GM19372 (cell line): ENCODE results near the gene BCL6B.
"Not testable (repeated sequence)": the region's sequence is repeated elsewhere in the genome, so short reads cannot be mapped to it uniquely, and the experiment has no call there.

ENCODE experiments used
- ATAC-seq: cut with Tn5 transposase; IDR thresholded peaks from one replicate; pipeline ENCODE4 v1.9.1; 2021; ENCODE audit warnings: mild to moderate bottlenecking, low read depth, moderate library complexity; ENCODE audit not compliant: unreplicated experiment

BCL6B gene, protein sequence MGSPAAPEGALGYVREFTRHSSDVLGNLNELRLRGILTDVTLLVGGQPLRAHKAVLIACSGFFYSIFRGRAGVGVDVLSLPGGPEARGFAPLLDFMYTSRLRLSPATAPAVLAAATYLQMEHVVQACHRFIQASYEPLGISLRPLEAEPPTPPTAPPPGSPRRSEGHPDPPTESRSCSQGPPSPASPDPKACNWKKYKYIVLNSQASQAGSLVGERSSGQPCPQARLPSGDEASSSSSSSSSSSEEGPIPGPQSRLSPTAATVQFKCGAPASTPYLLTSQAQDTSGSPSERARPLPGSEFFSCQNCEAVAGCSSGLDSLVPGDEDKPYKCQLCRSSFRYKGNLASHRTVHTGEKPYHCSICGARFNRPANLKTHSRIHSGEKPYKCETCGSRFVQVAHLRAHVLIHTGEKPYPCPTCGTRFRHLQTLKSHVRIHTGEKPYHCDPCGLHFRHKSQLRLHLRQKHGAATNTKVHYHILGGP

DNA sequence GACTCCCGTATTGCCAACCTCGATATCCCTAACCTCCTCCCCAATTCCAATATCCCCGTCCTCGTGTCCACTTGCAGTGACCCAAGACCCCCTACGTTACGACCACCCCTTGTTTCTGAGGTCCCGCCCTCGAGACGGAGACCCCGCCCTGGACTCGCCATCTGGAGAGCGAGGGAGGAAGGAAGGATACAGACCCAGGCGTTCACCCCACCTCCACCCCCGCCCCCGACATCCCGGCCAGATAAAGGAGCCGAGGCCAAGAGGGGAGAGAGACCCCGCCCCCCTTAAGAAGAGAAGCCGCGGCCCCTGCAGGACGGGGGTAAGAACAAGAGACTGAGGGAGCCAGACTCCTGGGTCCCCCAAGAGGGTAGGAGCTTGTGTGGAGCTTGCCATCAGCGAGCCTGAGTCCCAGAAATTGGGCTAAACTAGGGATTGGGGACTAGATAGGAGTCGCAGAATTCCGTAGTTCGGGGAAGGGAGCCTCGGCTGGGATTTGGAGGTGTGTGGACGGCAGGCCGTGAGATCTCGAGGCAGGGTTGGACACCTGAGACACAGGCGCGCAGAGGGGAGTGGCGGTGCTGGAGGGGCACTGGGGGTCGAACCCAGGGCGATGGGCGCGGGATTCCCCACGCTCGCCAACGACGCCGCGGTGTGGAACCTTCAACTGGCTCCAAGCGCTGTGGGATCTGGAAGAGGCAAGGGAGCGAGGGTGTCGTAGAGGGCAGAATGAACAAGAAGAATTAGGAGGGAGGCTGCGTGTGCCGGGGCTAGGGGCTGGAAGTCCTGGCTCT, at the start of gene BCL6B:
TSS of gene BCL6B (plus strand) at position 270 of the 791 bp plus-strand sequence. CDS start 622 bp downstream, outside the sequence.
- no peak for ATAC-seq

DNA sequence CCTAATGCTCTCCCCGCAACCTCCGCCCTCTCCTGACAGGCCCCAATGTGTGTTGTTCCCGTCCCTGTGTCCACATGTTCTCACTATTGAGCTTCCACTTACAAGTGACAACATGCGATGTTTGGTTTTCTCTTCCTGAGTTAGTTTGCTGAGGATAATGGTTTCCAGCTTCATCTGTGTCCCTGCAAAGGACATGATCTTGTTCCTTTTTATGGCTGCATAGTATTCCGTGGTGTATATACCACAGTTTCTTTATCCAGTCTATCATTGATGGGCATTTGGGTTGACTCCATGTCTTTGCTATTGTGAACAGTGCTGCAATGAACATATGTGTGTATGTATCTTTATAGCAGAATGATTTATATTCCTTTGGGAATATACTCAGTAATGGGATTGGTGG, 43.4 kb upstream of the BCL6B start:
- ATAC-seq = not testable (repeated sequence)

DNA sequence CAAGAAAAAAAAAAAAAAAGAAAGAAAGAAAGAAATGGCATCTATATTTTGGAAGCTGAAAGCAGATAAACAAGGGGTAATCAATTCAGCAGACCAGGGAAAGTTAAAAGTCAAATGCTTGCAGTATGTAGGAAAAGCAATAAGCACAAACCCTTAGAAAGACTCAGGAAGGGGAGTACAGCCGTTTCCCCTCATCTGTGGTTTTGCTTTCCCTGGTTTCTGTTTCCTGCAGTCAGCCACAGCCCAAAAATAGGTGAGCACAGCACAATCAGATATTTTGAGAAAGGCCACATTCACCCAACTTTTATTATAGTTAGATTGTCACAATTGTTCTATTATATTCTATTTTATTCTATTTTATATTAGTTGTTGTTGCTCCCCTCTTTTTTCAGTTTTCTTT, 41.4 kb upstream of the BCL6B start:
- ATAC-seq = no peak

DNA sequence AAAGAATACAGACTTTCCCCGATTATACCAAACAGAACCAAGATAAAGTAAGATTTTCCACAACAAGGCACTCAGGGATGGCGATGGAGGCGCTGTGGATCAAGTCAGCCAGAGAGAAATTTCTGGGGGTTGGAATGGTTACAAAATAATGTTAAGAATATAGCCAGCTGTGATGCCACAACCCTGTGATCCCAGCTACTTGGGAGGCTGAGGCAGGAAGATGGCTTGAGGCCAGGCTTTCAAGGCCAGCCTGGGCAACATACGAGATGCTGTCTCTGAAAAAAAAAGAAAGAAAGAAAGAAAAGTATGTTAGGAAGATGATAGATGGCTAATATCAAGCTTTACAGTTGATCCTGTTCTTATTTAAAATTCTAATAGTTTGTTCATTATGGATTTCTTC, 37.6 kb upstream of the BCL6B start:
- ATAC-seq = no peak

DNA sequence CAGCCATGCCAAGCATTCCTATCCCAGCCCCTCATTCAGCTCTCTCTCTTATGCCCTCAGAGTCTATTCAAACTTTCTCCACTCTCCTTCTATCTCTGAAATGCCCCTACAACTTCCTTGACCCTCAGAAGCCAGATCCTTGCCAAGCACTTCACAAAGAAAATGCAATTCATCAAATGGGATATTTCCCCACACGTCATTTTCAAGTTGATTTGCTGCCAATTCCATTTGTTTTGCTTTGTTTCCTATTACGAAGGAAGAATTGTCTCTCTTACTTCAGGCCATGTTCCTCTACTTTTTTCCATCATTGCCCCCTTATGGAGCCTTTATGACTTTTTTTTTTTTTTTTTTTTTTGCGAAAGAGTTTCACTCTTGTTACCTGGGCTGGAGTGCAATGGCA, 36.2 kb upstream of the BCL6B start:
- ATAC-seq = no peak

DNA sequence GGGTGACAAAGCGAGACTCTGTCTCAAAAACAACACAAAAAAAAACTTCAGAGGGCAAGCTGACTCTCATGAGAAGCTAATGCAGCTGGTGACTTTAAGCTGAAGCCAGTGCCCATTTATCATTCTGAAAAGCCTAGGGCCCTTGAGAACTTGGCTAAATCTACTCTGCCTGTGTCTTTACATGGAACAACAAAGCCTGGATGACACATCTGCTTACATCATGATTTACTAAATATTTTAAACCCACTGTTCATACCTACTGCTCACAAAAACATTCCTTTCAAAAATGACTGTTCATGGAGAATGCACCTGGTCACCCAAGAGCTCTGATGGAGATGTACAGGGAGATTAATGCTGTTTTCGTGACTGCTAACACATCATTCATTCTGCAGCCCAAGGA, 33.1 kb upstream of the BCL6B start:
- no peak for ATAC-seq

DNA sequence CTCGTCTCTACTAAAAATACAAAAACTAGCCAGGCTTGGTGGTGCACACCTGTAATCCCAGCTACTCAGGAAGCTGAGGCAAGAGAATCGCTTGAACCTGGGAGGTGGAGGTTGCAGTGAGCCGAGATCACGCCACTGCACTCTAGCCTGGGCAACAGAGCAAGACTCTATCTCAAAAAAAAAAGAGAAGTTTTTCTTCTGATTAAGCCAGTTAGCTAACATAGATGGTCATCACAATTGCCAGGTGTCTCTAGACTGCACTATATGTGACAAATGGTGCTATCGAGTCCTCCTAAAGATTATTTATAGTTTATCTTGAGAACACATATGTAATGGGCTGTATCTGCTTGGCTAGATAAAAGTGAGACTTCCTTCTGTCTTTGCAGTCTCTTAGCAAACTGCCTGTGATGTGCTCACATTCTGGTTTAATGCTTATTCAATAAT, 29.2 kb upstream of the BCL6B start:
- not testable (repeated sequence) for ATAC-seq

DNA sequence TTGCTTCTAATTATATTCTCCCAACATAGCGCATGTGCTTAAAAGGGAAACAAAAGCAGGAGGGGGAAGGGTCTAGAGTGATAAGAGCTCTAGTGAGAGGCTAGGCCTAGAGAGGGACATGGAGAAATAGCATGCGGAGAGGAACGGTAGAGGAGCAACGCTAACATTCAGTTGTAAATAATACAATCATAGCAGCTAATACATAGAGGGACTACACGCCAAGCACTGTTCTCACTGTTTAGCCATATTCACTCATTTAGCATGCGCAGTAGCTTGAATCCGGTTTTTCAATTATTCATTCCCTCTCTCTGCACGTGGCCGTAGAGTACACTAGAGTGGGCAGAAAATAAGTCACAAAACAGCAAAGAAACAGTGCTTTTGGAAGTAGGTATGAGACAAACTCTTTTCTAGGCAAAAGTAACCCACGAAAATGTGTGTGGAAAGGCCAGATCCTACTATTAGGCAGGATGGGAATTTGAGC, 28.7 kb upstream of the BCL6B start:
- ATAC-seq = no peak

DNA sequence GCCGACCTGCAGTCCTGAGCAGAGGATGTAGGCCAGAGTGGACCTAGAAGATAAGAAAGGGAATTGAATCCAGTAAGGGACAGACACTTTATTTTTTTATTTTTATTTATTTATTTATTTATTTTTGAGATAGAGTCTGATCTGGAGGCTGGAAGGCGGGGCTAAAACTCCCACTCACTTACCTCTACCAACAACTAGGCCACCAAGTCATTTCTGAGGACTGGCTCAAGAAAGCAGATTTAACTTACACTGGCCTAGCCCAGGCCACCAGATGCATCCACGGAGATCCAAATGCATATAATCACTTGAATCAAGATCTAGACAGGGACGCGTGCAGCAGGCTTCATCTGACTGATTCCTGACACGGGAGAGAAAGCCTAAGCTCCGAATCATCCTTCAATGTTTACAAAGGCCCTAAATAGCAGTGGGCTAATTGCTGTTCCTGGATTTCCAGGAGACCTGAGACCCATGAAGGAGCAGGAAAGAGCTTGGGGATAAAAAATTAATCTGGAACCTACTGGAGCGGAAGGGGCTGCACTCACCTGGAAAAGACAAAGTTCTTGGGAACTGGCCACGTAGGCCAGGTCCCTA, 28.1 kb upstream of the BCL6B start:
- ATAC-seq = no peak

DNA sequence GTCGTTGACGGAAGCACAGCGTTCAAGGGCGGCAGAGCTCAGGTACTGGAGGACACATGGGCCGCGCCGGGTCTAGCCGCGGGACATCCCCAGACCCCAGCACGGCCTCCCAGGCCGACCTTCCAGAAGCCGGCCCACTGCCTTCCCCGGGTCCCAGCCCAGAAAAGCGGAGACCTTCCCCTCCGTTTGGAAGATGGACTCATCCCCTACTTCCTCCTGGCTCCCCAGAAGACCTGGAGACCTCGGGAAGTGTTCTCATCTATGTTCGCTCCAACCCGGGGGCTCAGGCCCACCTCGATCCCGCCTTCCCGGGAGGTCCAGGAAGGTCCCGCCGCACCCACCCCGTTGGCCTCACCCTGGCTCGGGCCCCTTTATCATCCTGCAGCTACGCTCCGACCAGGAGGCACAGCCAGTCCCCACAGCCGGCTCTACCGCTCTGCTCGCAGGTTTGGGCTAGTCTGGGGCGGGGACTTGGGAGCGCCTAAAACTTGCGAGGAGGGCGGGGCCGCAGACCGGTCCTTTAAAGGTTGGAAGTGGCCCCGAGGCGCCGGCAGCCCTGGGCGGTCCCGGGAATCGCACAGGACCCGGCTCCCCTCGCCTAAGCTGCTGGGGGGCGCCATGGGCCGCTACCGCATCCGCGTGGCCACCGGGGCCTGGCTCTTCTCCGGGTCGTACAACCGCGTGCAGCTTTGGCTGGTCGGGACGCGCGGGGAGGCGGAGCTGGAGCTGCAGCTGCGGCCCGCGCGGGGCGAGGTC, 27.2 kb upstream of the BCL6B start, which contains the start of gene ALOX12:
TSS of gene ALOX12 (plus strand) at position 550 of the 756 bp plus-strand sequence. CDS start at position 619, 69 bp downstream.
- ATAC-seq = no peak

DNA sequence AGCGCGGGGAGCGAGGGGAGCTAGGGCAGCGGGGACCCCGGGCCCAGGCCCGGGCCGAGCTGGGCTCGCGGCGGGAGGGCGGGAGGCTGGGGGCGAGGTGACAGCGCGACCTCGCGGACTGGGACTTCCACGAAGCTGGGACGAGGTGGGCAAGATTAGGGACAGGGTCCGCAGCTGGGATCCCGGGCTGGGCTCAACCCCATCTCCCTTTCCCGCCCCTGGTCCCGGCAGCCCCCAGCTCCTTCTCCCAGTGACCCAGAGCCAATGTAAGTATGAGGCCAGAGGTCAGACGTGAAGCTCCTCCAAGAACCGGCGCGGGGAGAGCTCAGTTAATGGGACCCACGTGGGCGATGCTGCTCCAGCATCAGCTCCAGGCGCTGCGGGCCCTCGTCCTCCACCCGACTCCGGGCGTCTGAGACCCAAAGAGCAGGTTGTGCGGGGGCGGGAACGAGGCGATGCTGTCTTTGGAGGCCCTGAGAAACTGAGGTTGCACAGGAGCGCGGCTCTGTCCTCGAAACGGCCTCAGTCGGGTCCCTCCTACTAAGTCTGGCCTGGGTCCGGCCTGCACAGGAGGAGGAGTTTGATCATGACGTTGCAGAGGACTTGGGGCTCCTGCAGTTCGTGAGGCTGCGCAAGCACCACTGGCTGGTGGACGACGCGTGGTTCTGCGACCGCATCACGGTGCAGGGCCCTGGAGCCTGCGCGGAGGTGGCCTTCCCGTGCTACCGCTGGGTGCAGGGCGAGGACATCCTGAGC, 26.4 kb upstream of the BCL6B start:
- no peak for ATAC-seq

DNA sequence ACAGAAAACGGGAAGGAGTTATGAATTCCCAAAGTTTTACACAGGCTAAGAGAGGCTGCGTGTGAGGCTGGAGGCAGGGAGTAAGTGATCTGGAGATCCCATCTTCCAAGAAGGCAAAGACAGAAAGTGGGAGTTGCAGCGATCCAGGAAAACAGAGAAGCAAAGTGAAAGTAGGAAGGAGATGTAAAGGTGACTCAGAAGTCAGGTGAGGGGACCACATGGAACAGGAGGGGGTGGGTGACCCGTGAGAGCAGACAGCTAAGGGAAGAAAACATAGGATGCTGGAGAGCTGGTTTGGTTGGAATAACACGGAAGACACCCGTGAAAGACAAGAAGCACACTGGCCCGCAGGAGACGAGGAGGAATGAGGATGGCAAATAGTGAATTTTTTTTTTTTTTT, 25.7 kb upstream of the BCL6B start:
- ATAC-seq = no peak

DNA sequence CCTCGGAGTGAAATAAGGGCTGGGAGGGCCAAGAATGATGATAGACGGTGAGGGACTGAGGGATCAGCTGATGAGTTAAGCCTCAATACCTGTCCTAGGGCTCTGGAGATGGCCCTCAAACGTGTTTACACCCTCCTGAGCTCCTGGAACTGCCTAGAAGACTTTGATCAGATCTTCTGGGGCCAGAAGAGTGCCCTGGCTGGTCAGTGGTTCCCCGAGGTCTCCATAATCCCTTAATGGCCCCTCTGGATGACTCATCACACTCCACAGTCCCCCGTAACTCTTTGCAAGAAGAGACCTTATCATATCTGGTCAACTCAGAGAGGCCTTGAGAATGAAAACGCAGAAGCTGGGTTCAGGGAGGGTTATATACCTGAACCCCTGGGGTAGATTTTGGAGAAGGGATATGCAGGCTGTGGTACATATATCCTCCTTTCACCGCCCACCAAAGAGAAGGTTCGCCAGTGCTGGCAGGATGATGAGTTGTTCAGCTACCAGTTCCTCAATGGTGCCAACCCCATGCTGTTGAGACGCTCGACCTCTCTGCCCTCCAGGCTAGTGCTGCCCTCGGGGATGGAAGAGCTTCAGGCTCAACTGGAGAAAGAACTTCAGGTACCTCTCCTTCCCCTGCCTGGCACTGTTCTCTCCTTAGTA, 23.9 kb upstream of the BCL6B start:
- ATAC-seq = no peak

DNA sequence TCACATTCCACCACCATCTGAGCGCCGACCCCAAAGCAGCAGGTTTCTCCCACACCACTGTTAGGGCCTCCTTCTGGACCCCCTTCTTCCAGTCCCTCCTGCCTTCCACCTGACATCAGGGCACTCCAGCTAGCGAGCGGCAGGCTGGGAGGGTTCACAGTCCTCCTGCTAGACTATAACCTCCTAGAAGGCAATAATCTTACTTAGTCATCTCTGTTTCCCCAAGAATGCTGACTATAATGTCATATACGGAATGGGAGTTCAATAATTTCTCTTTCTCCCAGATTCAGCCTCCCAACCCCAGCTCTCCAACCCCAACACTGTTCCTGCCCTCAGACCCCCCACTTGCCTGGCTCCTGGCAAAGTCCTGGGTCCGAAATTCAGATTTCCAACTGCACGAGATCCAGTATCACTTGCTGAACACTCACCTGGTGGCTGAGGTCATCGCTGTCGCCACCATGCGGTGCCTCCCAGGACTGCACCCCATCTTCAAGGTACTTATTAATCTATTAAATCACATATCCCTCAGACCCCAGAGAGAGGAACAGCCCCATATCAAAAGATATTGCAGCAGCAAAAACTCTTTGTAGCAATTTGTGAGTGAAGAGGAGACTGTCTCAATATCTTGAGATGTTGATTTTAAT, 21.4 kb upstream of the BCL6B start:
- no peak for ATAC-seq

DNA sequence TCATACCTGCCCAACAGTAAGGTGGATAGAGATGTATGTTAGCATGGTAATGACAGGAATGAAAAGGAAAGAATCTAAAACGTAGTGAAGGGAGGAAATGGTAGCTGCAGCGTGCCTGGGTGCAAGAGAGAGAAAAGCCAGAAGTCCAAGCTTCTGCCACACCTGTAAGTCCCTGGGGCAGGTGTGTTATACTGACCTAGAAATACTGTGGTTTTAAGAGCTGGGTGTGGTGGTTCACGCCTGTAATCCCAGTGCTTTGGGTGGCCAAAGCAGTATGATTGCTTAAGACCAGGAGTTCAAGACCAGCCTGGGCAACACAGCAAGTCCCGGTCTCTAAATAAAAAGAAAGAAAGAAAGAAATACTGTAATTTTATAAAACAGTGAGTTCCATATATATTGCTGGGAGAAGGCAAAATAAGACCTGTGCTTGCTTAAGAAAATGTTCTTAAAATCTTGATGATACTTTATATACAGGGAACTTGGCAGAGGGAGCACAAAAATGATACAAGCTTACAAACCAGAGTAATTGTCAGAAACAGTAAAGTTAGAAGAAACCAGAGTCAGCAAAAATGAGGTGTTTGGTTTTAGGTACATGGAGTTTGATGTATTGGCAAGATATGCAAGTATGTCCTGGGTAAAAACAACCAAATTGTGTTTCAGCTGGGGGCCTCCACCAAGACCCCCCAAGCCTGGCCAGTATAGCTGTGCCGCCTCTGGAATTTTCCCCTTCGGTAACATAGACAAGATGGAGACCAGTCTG, 20.4 kb upstream of the BCL6B start:
- ATAC-seq = no peak

DNA sequence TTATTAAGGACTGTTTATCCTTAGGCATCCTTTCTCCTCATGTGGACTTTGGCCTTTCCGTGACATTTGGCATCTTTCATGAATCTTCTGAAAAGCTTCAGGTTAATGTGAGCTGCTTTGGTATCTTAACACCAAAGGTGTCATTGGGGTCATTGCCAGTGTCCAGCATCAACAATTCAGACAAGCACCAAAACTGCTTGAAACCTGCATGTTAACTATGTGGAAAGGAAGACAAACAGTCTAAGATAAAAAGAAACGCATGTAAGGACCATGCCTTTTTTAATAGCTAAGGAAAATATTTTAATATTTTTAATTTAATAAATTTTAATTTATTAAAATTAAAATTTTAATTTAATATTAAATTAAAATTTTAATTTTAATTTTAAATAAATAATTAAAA, 19.1 kb upstream of the BCL6B start:
- ATAC-seq = no peak

DNA sequence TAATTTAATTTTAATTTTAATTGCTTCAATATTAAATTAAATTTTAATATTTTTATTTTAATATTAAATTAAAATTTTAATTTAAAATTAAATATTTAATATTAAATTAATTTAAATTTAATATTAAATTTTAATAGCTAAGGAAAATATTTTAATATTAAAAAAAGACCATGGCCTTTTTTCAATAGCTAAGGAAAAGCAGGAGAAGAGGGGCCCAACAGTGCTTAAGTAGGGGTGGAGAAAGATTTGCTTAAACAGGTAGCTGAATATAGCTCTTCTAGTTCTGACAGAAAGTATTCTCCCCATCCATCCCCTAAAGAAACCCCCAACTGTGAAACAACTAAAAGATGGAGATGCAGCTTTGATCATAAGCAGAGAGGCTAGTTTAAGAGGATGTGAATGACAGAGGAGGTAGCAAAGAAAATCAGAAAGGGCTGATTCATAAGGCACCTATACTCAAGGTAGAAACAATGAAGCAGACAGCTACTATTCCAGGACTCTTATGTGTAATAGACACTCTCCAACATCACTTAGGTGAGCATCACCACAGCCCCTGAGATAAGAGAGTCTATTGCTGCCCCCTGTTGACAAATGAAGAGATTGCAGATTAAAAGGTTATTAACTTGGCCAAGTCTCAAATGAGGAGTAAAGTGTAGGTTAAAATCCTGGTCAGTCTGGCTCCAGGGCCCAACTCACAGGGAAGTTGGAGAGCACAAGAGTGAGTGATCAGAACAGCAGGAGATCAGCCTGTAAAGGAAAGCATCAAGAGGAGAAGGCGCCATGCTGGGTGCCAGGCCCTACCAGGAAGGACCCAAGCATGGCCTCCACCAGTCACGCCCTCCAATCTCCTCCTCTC, 18.2 kb upstream of the BCL6B start:
- no peak for ATAC-seq
